AG08396 (cell line): ENCODE data around the gene PIK3CA.
"Not testable (repeated sequence)": the region's sequence is repeated elsewhere in the genome, so short reads cannot be mapped to it uniquely, and the experiment has no call there.

Experiments used
- DNase-seq: peaks from one replicate; pipeline ENCODE4 v3.0.0; 2012; ENCODE audit warnings: low spot score, mixed read lengths

PIK3CA gene

GRCh38 chr3:179200790-179201189 lies 52.6 kb downstream of the PIK3CA start:
- no peak for DNase-seq

GRCh38 chr3:179215550-179215949 lies 67.4 kb downstream of the PIK3CA start:
- DNase-seq, result not testable (repeated sequence)

- not testable (repeated sequence) for DNase-seq
Observed at GRCh38 chr3:179218213-179218612, 70.1 kb downstream of the PIK3CA start.

DNA sequence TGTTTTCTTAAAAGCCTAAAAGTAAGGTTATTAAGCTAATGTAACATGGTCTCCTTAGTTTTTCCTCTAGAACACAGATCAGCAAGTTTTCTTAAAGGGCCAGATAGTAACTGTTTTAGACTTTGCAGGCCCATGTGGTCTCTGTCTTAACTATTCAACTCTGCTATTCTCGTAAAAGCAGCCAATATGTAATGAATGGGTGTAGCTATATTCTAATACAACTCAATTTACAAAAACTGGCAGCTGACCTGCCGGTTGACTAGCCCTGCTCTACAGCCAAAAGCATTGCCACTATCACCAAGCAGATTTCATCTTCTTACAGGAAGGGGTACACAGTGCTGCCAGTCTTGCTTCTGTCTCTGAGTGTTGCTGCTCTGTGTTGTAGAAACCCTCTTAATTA lies 75.4 kb downstream of the PIK3CA start:
- no peak for DNase-seq

DNA sequence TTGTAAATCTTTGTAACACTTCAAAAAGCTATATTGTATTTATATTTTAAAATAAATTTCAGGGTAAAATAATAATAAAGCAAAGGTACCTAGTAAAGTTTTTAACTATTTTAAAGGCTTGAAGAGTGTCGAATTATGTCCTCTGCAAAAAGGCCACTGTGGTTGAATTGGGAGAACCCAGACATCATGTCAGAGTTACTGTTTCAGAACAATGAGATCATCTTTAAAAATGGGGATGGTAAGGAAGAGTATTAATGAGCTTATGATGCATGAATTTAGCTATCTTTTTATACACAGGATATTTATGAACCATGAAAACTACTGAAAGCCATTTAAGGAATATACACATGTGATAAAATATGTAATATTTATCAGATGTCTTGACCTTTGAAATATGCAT lies 76.4 kb downstream of the PIK3CA start:
- DNase-seq, result no peak

- DNase-seq, result no peak
Observed at GRCh38 chr3:179227349-179227748, 79.2 kb downstream of the PIK3CA start.

DNA sequence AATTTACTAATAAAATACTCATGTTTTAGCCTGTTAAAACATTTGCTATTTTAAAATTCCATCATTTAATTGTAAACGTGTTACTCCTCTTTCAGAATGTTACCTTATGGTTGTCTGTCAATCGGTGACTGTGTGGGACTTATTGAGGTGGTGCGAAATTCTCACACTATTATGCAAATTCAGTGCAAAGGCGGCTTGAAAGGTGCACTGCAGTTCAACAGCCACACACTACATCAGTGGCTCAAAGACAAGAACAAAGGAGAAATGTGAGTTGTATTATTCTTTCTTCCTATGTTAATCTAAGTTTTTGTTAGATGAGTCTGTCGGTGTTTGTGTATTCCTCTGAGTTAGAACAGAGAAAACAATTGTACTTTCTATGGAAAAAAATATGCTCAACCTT lies 81.0 kb downstream of the PIK3CA start:
- no peak for DNase-seq

GRCh38 chr3:179233043-179233442 lies 84.9 kb downstream of the PIK3CA start:
- DNase-seq, result no peak

DNA sequence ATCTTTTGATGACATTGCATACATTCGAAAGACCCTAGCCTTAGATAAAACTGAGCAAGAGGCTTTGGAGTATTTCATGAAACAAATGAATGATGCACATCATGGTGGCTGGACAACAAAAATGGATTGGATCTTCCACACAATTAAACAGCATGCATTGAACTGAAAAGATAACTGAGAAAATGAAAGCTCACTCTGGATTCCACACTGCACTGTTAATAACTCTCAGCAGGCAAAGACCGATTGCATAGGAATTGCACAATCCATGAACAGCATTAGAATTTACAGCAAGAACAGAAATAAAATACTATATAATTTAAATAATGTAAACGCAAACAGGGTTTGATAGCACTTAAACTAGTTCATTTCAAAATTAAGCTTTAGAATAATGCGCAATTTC lies 86.0 kb downstream of the PIK3CA start:
- no peak for DNase-seq

- no peak for DNase-seq
Observed at GRCh38 chr3:179236669-179237301, 88.6 kb downstream of the PIK3CA start.

- DNase-seq, result not testable (repeated sequence)
Observed at GRCh38 chr3:179240299-179240698, 92.1 kb downstream of the PIK3CA start.

- not testable (repeated sequence) for DNase-seq
Observed at GRCh38 chr3:179242859-179243258, 94.7 kb downstream of the PIK3CA start.

- peak; percentile 26 for DNase-seq
Observed at GRCh38 chr3:179244878-179245277, 96.7 kb downstream of the PIK3CA start.

DNA sequence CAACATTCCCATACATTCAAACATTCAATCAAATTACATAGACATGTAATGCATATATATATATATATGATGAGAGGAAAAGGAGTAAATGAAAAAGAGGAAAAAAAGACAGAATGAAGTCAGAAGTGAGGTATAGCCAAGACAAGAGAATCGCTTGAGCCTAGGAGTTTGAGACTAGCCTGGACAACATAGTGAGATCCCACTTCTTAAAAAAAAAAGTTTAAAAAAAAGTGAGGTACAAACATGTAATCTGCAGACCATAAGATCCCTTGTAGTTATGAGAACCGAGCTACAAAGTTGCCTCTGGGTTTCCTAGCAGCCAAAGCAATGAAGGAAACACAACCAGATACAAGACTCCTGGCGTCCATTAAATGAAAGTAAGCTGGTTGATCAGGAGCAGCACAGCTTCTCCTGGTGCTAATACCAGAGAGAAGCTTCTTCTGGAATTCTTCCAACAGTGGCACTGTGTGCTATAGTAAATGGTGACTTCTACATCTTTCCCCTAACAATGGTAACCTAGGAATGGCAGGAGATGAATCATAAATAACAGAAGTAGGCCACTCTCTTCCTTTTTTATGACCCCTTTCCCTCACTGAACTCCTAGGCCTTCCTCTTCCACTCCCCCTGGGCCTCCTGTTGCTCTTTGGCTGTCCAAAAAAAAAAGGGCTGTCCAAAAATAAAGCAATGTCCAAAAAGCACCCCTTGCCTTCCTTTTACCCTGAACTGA lies 99.3 kb downstream of the PIK3CA start:
- no peak for DNase-seq

DNA sequence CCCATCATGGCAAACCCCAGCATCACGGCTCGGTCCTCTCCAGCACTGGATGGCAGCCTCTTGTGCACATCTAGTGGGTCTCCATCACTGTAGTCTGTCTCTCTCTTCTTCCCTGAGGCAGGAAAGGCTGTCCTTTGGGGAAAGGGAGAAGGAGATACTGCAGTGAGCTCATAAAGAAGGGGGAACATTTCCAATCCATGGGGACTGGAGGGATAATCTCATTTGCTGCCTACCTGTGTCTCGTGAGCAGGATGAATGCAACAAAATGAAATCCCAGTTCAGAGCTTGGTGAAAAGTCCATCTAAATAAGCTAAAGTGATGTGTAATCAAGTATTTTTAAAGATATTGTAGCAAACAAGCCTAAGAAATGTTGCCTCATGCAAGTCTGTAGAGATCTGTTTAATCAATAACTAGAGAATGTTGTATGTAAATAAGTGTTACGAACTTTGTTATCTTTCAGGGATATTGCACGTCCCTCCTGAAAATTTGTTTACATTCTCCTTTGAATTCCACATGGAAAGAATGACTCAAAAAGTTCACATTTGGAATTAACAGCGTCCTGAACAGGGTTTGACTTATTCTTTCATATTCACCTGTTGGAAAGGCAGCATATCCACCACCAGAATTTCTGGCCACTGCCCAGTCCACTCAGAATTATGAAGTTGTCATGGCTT lies 102.8 kb downstream of the PIK3CA start, which contains the start of gene KCNMB3:
TSS of gene KCNMB3 (minus strand) at position 312 of the 674 bp plus-strand sequence. CDS start at position 188, 124 bp downstream.
- DNase-seq, result no peak

GRCh38 chr3:179256813-179257212 lies 108.7 kb downstream of the PIK3CA start:
- no peak for DNase-seq

GRCh38 chr3:179257742-179258141 lies 109.6 kb downstream of the PIK3CA start:
- DNase-seq, result not testable (repeated sequence)

DNA sequence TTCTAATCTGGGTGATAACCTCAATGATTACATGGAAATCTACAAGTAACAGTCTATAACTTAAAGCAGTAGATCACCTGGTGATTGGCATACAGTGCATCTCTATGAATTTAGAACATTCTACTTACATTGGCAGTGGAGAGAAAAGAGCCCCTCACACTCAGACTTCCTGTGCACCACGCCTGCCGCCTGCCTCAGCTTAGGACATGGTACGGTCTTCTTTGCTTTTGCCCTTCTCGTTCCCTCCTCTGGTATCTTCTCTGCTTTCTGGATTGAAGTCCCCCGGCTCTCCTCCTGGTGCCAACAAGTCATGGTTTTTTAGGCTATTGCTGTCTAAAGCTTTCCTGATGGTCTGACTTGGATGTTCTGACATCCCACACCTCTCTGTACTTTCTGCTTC lies 110.7 kb downstream of the PIK3CA start:
- no peak for DNase-seq

- not testable (repeated sequence) for DNase-seq
Observed at GRCh38 chr3:179259959-179260756, 112.0 kb downstream of the PIK3CA start.

GRCh38 chr3:179260949-179261765 lies 113.0 kb downstream of the PIK3CA start:
- DNase-seq, result peak; percentile 94

DNA sequence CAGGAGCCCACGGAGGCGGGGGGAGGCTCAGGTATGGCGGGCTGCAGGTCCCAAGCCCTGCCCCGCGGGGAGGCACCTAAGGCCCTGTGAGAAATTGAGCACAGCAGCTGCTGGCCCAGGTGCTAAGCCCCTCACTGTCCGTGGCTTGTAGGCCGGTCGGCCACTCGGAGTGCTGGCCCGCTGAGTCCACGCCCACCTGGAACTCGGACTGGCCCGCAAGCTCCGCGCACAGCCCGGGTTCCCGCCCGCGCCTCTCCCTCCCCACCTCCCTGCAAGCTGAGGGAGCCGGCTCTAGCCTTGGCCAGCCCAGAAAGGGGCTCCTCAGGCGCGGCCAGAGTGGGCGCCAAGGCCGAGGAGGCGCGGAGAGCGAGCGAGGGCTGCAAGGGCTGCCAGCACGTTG lies 115.0 kb downstream of the PIK3CA start:
- DNase-seq, result no peak
